ENCODE data around the gene KIF18B. TPM values are rescaled to one million over a fixed set of nuclear protein-coding genes. Genes with fewer than 3 reads are reported as not detected.

The KIF18B gene
- total RNA-seq, 1 experiment from 2014 or later = 82.2 TPM

- TF ChIP-seq OVOL2 (CRISPR knock-in tag; IDR thresholded peaks at IDR 0.05; ENCODE audit: borderline replicate concordance) (no peak), GTF2I (CRISPR knock-in tag; conservative IDR thresholded peaks at IDR 0.05) (no peak), FOXJ3 (CRISPR knock-in tag; IDR thresholded peaks at IDR 0.05; ENCODE audit: borderline replicate concordance) (no peak), RELA (CRISPR knock-in tag; IDR thresholded peaks at IDR 0.05; ENCODE audit: borderline replicate concordance) (no peak), PRRX2 (CRISPR knock-in tag; IDR thresholded peaks at IDR 0.05) (no peak), ZNF671 (CRISPR knock-in tag; IDR thresholded peaks at IDR 0.05) (no peak), AR (CRISPR knock-in tag; IDR thresholded peaks at IDR 0.05) (no peak), SMAD4 (CRISPR knock-in tag; IDR thresholded peaks at IDR 0.05) (no peak)
Observed at GRCh38 chr17:44914698-44915271, 32.8 kb downstream of the KIF18B start (continued).

DNA sequence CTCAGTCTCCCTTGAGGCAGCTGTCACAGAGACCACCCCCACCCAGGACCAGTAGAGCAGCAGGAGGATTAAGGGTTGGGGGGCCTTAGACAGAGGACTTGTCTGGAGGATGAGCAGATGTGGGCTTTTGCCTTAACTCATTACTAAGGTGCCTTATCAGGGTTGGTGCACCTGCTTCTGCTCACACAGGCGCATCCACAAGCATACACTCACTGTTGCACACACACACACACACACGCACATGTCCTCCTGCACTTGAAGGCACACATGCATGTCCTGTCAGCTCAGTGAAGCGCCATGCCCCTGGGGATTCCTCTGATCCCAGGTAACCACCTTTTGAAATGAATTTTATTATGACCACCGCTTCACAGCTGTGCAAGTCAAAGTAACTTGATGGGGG is 33.4 kb downstream of the KIF18B start:
- H3K9me3 Mint-ChIP-seq = no peaks in the 10 kb centered on the region
- peaks cover 39% of the 10 kb centered on the region for H3K27me3 Mint-ChIP-seq (ENCODE audit: low read depth)
- no peaks in the 10 kb centered on the region for H3K36me3 Mint-ChIP-seq
- ChIA-PET CTCF (interaction anchor here (0.6 to 3.2 kb wide), 5 partner anchors 54 to 222 kb away, joined by 3 to 9 read pairs (median 4); partner anchors contain the start of genes ACBD4 and C1QL1), POLR2A (no interaction called here)
- H3K4me1 Mint-ChIP-seq = peaks cover 5% of the 10 kb centered on the region; the same call in 1 of the 2 replicates
- ATAC-seq (no peak), DNase-seq (ENCODE audit: low spot score) (no peak)
- TF ChIP-seq JAZF1 (CRISPR knock-in tag; IDR thresholded peaks at IDR 0.05) = no peak
- no peak for TF ChIP-seq ZNF317 (CRISPR knock-in tag; IDR thresholded peaks at IDR 0.05; ENCODE audit: borderline replicate concordance, low read depth)
- no peak for TF ChIP-seq PRRX2 (CRISPR knock-in tag; IDR thresholded peaks at IDR 0.05)
- TF ChIP-seq ZNF281 (CRISPR knock-in tag; IDR thresholded peaks at IDR 0.05) = no peak
- TF ChIP-seq, protein P1, sequence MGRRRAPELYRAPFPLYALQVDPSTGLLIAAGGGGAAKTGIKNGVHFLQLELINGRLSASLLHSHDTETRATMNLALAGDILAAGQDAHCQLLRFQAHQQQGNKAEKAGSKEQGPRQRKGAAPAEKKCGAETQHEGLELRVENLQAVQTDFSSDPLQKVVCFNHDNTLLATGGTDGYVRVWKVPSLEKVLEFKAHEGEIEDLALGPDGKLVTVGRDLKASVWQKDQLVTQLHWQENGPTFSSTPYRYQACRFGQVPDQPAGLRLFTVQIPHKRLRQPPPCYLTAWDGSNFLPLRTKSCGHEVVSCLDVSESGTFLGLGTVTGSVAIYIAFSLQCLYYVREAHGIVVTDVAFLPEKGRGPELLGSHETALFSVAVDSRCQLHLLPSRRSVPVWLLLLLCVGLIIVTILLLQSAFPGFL (CRISPR knock-in tag; IDR thresholded peaks at IDR 0.05; ENCODE audit: borderline replicate concordance) = no peak
- H3K27ac Mint-ChIP-seq = no peak overlapping the region
- no peak overlapping the region for H3K4me3 Mint-ChIP-seq

DNA sequence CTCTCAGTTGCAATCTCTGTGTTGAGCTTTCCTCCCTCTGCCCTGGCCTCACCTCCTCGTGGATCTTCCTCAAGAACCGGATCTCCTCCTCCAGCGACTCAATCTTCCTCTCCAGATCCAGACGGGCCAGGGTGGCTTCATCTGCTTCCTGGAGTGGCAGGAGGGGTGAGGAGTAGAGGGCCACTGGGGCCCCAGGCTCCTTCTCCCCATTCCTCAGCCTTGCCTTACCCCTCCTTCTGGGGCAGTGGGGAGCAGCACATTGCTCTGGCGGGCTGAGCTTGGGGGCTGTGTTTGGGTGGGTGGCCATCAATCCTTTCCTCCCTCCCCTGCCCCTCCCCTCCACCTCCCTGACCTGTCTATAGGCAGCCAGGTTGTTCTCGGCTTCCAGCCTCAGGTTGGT is 33.9 kb downstream of the KIF18B start:
- DNase-seq (ENCODE audit: low spot score) (no peak), ATAC-seq (no peak)
- no peaks in the 10 kb centered on the region for H3K9me3 Mint-ChIP-seq
- no peak overlapping the region for H3K4me3 Mint-ChIP-seq
- no peak for TF ChIP-seq RELA (CRISPR knock-in tag; IDR thresholded peaks at IDR 0.05; ENCODE audit: borderline replicate concordance)
- H3K4me1 Mint-ChIP-seq = peaks cover 5% of the 10 kb centered on the region; the same call in 1 of the 2 replicates
- ChIA-PET POLR2A (no interaction called here), CTCF (interaction anchor here (0.6 to 5.2 kb wide), 5 partner anchors 8 to 185 kb away, joined by 4 to 89 read pairs (median 9); partner anchors contain the start of gene C1QL1)
- H3K36me3 Mint-ChIP-seq = no peaks in the 10 kb centered on the region
- H3K27me3 Mint-ChIP-seq (ENCODE audit: low read depth) = peaks cover 39% of the 10 kb centered on the region
- no peak overlapping the region for H3K27ac Mint-ChIP-seq
